Measurements from ENCODE around the gene NISCH.

The NISCH gene

GRCh38 chr3:52455283-52456168, at the start of gene NISCH:
TSS of gene NISCH (plus strand) at chr3:52455604. CDS start at chr3:52455642, 38 bp downstream.
- peak; percentile 71 for DNase-seq (ENCODE audit: low read depth)

GRCh38 chr3:52406231-52406661, 49.2 kb upstream of the NISCH start:
- DNase-seq (ENCODE audit: low read depth): no peak

- no peak for DNase-seq (ENCODE audit: low read depth)
Observed at GRCh38 chr3:52406791-52407510, 48.5 kb upstream of the NISCH start.

GRCh38 chr3:52407779-52408178, 47.6 kb upstream of the NISCH start:
- no peak for DNase-seq (ENCODE audit: low read depth)

GRCh38 chr3:52408466-52408865, 46.9 kb upstream of the NISCH start:
- no peak for DNase-seq (ENCODE audit: low read depth)

- DNase-seq (ENCODE audit: low read depth): no peak
Observed at GRCh38 chr3:52415800-52416199, 39.6 kb upstream of the NISCH start.

- DNase-seq (ENCODE audit: low read depth): no peak
Observed at GRCh38 chr3:52420388-52420787, 35.0 kb upstream of the NISCH start.

GRCh38 chr3:52422669-52423068, 32.7 kb upstream of the NISCH start:
- DNase-seq (ENCODE audit: low read depth): no peak

- no peak for DNase-seq (ENCODE audit: low read depth)
Observed at GRCh38 chr3:52423173-52423572, 32.2 kb upstream of the NISCH start.

GRCh38 chr3:52428151-52429005, 27.0 kb upstream of the NISCH start:
- DNase-seq (ENCODE audit: low read depth): peak; percentile 79

GRCh38 chr3:52429031-52429430, 26.4 kb upstream of the NISCH start:
- DNase-seq (ENCODE audit: low read depth): no peak

- DNase-seq (ENCODE audit: low read depth): no peak
Observed at GRCh38 chr3:52429779-52430415, 25.5 kb upstream of the NISCH start.

GRCh38 chr3:52430416-52430810, 25.0 kb upstream of the NISCH start:
- DNase-seq (ENCODE audit: low read depth): no peak

- DNase-seq (ENCODE audit: low read depth): no peak
Observed at GRCh38 chr3:52431459-52432223, 23.8 kb upstream of the NISCH start.

GRCh38 chr3:52432225-52432624, 23.2 kb upstream of the NISCH start:
- no peak for DNase-seq (ENCODE audit: low read depth)

- DNase-seq (ENCODE audit: low read depth): no peak
Observed at GRCh38 chr3:52432691-52433141, 22.7 kb upstream of the NISCH start.

- no peak for DNase-seq (ENCODE audit: low read depth)
Observed at GRCh38 chr3:52433328-52433995, 21.9 kb upstream of the NISCH start.

GRCh38 chr3:52433996-52434479, 21.4 kb upstream of the NISCH start:
- no peak for DNase-seq (ENCODE audit: low read depth)

GRCh38 chr3:52434491-52435115, 20.8 kb upstream of the NISCH start:
- no peak for DNase-seq (ENCODE audit: low read depth)
